GM21367 (cell line): Measurements from ENCODE around the gene ACVR2A.

Source experiments
- ATAC-seq: cut with Tn5 transposase; IDR thresholded peaks from one replicate; pipeline ENCODE4 v1.9.1; 2021; ENCODE audit not compliant: unreplicated experiment

The ACVR2A gene

DNA sequence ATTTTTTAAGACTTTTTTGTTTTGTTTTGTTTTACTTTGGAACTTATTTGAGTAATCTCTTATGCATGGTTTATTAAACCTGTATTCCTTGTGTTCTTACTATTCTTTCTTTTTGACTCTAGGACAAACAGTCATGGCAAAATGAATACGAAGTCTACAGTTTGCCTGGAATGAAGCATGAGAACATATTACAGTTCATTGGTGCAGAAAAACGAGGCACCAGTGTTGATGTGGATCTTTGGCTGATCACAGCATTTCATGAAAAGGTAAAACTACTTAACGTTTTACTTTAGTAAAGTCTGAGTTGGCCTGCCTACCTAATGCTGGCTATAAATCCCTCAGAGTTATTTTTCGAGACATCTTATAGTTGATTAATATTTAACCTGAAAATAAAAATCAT lies 72.3 kb downstream of the ACVR2A start:
- no peak for ATAC-seq

DNA sequence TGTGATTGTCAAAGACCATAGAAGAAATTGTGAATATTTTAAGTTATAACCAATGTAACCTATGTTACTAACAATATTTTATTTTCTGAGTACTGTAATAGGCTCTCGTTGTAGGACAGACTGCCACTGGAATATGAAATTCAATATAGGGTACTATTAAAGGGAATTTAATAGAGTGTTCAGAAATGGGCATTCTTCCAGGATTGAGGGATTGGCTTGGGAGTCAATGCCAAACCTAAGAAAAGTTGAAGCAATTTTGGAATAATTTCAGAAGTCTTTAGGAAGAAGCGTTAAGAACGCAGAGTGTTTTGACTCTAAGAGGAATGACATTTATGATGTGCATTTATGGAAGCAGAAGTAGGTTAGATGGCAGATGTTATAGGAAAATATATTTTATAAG lies 79.0 kb downstream of the ACVR2A start:
- no peak for ATAC-seq

DNA sequence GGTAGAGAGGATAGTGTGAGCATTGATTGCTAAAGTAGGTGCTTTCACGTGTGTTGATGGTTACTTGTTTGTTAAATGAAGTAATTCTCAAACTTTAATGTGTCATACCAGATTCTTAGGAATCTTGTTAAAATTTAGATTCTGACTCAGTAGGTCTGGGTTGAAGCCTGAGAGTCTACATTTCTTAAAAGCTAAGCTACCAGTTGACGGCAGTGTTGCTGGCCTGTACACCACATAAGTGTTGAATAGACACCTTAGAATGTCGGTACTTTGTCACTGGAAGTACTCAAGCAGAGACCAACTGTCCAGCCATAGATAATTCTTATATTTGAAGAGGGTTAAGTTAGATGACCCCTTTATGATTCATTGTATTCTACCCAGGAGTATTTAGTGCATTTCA lies 79.8 kb downstream of the ACVR2A start:
- no peak for ATAC-seq

DNA sequence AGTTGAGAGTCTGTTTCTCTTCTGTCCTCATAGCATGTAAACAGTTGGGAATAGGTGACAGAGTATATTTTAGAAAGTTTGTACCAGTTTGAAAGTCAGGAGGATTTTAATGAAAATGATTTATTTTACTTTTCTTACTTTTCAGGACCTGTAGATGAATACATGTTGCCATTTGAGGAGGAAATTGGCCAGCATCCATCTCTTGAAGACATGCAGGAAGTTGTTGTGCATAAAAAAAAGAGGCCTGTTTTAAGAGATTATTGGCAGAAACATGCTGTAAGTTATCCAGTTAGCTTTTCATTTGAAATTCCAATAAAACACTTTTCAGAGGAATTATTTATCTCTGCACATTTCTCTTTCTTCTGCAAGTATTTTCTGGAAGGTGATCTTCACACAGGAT lies 81.1 kb downstream of the ACVR2A start:
- no peak for ATAC-seq

DNA sequence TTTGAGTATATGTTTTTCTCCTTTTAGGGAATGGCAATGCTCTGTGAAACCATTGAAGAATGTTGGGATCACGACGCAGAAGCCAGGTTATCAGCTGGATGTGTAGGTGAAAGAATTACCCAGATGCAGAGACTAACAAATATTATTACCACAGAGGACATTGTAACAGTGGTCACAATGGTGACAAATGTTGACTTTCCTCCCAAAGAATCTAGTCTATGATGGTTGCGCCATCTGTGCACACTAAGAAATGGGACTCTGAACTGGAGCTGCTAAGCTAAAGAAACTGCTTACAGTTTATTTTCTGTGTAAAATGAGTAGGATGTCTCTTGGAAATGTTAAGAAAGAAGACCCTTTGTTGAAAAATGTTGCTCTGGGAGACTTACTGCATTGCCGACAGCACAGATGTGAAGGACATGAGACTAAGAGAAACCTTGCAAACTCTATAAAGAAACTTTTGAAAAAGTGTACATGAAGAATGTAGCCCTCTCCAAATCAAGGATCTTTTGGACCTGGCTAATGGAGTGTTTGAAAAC lies 82.3 kb downstream of the ACVR2A start:
- ATAC-seq: no peak

DNA sequence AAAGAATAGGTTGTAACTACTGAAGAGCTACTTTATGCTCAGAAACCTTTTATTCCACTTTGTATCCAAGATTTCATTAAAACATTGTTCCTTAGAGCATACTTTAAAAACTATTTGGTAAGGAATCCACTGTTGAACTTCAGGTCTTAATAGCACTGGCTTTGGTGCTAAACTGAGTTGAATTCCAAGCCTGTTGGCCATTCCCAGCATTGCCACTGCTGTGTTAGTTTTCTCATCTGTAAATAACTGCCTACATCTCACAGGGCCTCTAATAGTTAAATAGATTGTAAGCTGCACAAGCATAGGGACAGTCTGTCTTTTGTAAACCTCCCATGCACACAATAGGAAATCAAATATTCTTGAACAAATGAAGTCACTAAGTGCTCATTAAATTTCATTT lies 89.1 kb downstream of the ACVR2A start:
- no peak for ATAC-seq

DNA sequence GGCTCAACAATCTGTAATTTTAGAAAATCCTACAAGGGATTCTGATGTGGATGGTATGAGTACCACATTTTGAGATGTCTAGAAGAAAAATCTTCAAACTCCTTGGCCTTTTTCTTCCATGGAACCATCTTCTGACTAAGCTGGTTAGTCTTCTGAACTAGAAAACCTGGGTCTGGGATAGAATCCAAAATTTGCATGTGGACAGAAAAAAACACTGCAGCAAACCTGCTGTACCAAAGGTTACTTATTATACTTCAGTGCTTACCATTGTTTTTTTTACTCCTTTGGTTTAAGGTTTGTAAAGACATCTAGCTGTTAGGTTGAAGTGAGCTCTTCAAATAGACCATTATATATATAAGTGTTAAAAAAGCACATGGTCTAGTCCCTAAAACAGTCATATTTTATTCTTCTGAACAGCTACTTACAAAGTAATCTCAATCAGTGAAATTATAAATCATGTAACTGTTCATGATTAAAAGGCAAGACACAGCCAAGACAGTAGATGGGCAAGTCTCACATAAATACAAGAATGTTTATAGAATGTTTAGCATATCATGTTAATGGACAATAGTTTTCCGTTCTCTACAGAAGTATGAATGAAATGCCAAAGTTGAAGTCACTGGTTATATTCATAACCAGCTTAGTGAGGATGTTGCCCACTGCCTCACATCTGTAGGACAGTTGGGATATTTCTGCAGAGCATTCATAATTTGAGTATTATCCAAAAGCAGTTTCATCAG lies 90.2 kb downstream of the ACVR2A start:
- ATAC-seq: no peak

DNA sequence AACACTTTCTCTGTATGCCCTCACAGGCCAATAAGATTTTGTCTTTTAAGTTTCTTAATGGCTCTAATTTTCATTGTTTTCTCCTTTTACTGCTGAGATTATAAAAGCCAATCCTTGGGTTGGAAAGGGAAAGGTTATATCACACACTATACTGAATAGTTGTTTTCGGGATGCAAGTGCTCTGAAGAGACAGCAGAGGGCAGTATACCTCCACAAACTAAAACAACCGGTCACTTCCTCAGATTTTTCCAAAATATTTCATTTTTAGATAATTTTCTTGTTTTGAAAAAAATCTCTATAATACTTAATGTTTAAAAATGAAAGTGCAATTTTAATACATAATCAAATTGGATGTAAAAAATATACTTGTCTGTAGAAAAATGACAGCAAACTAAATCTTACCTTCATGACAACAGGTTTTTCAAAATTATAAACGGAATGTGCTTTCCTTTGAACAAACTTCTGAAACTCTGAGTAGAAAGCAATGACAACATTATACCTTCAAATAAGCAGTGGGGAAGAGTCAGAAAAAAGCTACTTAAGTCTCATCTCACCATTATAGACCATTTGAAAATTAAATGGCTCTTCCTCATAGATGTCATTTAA lies 93.0 kb downstream of the ACVR2A start:
- ATAC-seq: no peak

DNA sequence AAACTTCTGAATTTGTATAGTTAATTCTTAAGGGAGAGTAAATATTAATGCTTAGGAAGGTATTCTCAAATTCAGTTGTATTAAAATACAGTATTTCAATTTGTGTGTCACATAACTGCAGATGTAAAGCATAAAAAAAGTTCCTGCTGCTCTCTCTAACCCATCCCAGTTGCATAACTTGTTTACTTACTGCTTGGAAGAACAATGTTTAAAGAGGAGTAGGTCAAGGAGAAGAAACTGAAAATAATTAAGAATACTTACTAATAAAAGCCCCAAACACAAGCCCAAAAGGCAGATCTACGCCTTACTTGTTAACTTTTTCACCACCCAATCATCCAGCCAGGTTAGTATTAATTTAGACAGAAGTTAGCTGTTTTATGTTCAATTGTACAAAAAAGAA lies 94.5 kb downstream of the ACVR2A start:
- no peak for ATAC-seq

DNA sequence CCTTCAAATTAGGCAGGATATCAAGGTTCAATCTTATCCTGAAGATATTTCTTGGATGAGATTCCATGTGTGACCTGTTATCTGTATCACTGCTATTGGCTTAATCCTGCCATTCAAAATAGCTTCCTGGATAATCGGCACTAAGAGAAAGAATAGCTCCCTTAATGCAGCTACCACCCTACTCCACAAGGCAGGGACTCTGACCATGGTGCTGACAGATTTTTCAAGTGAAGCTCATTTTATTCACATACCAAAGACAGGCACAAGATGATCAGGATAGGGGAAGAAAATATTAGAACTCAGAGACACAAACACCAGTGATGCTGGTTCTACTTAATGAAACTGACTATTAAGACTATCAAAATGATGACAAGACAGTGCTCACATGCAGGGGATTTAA lies 100.8 kb downstream of the ACVR2A start:
- no peak for ATAC-seq

DNA sequence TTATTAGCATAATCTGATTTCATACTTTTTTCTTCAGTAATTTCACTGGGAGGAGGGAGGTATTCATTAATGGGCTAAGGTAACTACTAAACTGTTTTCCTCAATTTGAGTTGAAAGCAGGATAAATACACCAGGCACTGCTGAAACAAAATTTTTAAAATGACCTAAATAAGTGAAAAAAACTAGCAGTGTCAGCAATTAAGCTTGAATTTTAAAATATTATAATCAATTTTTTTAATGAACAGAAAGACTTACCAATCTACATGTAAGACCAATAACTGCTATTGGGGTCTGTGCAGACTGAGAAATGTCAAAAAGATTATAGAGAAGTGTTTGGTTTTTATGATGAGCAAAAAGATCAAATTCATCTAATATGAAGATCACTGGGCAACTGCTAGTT lies 107.3 kb downstream of the ACVR2A start:
- ATAC-seq: no peak

DNA sequence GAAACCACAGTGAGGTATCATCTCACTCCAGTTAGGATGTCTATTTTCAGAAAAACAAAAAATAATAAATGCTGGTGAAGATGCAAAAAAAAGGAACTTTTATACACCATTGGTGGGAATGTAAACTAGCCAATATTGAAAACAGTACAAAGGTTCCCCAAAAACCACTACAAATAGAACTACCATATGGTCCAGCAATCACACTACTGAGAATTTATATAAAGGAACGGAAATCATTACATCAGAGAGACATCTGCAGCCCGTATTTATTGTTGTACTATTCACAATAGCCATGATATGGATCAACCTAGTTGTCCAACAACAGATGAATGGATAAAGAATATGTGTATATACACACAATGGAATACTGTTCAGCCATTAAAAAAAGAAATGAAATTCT lies 123.7 kb downstream of the ACVR2A start:
- no peak for ATAC-seq

DNA sequence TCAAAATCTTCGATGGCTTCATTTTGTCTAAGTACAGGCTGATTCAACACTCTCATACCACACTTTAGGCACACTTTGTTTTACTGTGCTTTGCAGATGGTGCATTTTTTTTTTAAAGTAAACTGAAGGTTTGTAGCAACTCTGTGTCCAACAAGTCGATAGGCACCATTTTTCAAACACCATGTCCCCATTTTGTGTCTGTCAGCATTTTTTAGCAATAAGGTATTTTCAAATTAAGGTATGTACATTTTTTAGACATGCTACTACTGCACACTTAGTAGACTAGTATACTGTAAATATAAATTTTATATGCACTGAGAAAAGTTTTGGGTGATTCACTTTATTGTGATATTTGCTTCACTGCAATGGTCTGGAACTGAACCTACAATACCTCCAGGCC lies 131.3 kb downstream of the ACVR2A start:
- ATAC-seq: no peak

DNA sequence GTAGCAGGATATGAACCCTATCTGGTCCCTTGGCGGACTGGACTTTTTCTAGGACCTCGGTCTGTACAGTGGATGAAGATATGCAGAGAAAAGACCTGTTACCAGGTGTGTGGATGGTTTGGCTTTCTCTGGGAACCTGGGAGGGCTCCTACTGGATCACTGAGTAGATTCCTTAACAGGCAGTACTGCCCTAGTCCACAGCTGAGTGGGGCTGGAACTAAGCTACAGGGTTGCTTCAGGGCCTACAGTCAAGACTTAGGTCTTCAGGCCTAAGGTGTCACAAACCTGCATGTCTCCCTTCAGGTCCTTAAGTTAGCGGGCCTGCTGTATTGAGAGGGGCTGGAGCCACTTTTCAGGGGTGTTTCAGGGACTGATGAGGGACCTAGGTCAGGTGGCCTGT lies 132.8 kb downstream of the ACVR2A start:
- no peak for ATAC-seq
